H1 (cell line): ENCODE data around the gene FADS2. TPM values are rescaled to one million over a fixed set of nuclear protein-coding genes. Genes with fewer than 3 reads are reported as not detected.

Experiments
- CTCF ChIA-PET: fragments of 300-600 bp; sonication (Branson Sonifier 250); formaldehyde crosslinking; loops from one replicate; lab custom pipeline; 2021; ENCODE audit not compliant: partially characterized antibody; lab: Charles Lee
- POLR2A ChIA-PET: fragments of 300-600 bp; sonication (Branson Sonifier 250); formaldehyde crosslinking; loops from one replicate; lab custom pipeline; 2021; ENCODE audit warnings: inconsistent platforms; ENCODE audit not compliant: partially characterized antibody; lab: Charles Lee
- DNase-seq, 2 experiments: peaks; one replicate each; pipeline versions ENCODE4 v3.0.0 to v3.0.0-alpha.2; 2010 to 2022; ENCODE audit warnings: low spot score in 2 of 2, low read depth in 1 of 2, mixed read lengths in 1 of 2
- FAIRE-seq: peaks from 2 replicates; lab custom pipeline; 2011; peaks lifted over from hg19 to GRCh38; lab: Jason Lieb, UNC
- H2AFZ ChIP-seq: 2 replicates; pipeline ENCODE4 v1.8.1; 2012; ENCODE audit warnings: low read length, inconsistent platforms
- H2AK5ac ChIP-seq: 2 replicates; pipeline ENCODE4 v1.6.1; 2013; ENCODE audit warnings: low read depth, low read length
- H2BK120ac ChIP-seq: replicated peaks from 2 replicates; pipeline ENCODE3; 2013; ENCODE audit warnings: low read depth, low read length, inconsistent platforms
- H2BK12ac ChIP-seq: 2 replicates; pipeline ENCODE4 v1.6.1; 2013; ENCODE audit warnings: low read depth, low read length
- H2BK15ac ChIP-seq: 2 replicates; pipeline ENCODE4 v1.6.1; 2013; ENCODE audit warnings: low read length
- H2BK20ac ChIP-seq: 2 replicates; pipeline ENCODE4 v1.6.1; 2013; ENCODE audit warnings: low read length
- H2BK5ac ChIP-seq: 2 replicates; pipeline ENCODE4 v1.6.1; 2013; ENCODE audit warnings: low read depth, low read length
- H3K14ac ChIP-seq: 2 replicates; pipeline ENCODE4 v1.6.1; 2013; ENCODE audit warnings: inconsistent platforms; ENCODE audit not compliant: insufficient read length
- H3K18ac ChIP-seq: 2 replicates; pipeline ENCODE4 v1.6.1; 2013; ENCODE audit warnings: low read length; ENCODE audit errors: extremely low read depth
- H3K23ac ChIP-seq: 2 replicates; pipeline ENCODE4 v1.6.1; 2013; ENCODE audit warnings: inconsistent platforms; ENCODE audit not compliant: insufficient read length
- H3K23me2 ChIP-seq: 2 replicates; pipeline ENCODE4 v1.6.1; 2013; ENCODE audit warnings: low read depth, low read length
- H3K27ac ChIP-seq: 2 replicates; pipeline ENCODE4 v1.6.1; 2011; ENCODE audit warnings: low read depth, low read length, inconsistent platforms
- H3K27me3 ChIP-seq, 4 experiments: replicated peaks in 1 of 4; 1 replicate in 1 of 4; 2 replicates in 3 of 4; pipeline versions ENCODE4 v1.6.1 to v1.8.1; 2011 to 2013; ENCODE audit warnings: low read length in 3 of 4, mild to moderate bottlenecking in 3 of 4, inconsistent platforms in 2 of 4, mixed read lengths in 2 of 4, moderate library complexity in 1 of 4; ENCODE audit not compliant: control insufficient read depth in 3 of 4, insufficient read depth in 3 of 4; ENCODE audit errors: extremely low read depth in 1 of 4
- H3K36me3 ChIP-seq, 4 experiments: 2 replicates each; pipeline versions ENCODE4 v1.6.1 to v1.8.1; 2011 to 2013; ENCODE audit warnings: mild to moderate bottlenecking in 4 of 4, low read length in 3 of 4, moderate library complexity in 2 of 4, control low read depth in 1 of 4, inconsistent platforms in 1 of 4; ENCODE audit not compliant: insufficient read depth in 4 of 4, control insufficient read depth in 2 of 4
- H3K4ac ChIP-seq: replicated peaks from 2 replicates; pipeline ENCODE3; 2013; ENCODE audit warnings: low read length, low read depth, mixed read lengths, inconsistent platforms; ENCODE audit not compliant: insufficient read length
- H3K4me1 ChIP-seq, 4 experiments: replicated peaks in 1 of 4; 1 replicate in 1 of 4; 2 replicates in 3 of 4; pipeline versions ENCODE4 v1.6.1 to v1.8.1; 2011 to 2013; ENCODE audit warnings: low read length in 3 of 4, inconsistent platforms in 2 of 4, mixed read lengths in 1 of 4; ENCODE audit not compliant: insufficient read depth in 4 of 4, control insufficient read depth in 3 of 4
- H3K4me2 ChIP-seq, 2 experiments: 2 replicates each; pipeline versions ENCODE4 v1.6.1 to v1.8.1; 2011 to 2013; ENCODE audit warnings: low read depth in 2 of 2, low read length in 2 of 2, control low read depth in 1 of 2, inconsistent platforms in 1 of 2, mild to moderate bottlenecking in 1 of 2; ENCODE audit not compliant: insufficient read depth in 1 of 2
- H3K4me3 ChIP-seq, 4 experiments: fragments of 200-600, 300-600 bp in 1 of 4; sonication (generic), shearing (Covaris generic), sonication (Bioruptor Twin) in 1 of 4; 2 replicates each; pipeline versions ENCODE4 v1.5.1 to v1.8.1; 2011 to 2016; ENCODE audit warnings: low read length in 4 of 4, low read depth in 3 of 4, control low read depth in 2 of 4, inconsistent platforms in 2 of 4, mild to moderate bottlenecking in 2 of 4, mixed read lengths in 1 of 4, moderate library complexity in 1 of 4; ENCODE audit not compliant: insufficient read depth in 2 of 4; ENCODE audit errors: extremely low read depth in 1 of 4
- H3K56ac ChIP-seq: replicated peaks from 2 replicates; pipeline ENCODE3; 2013; ENCODE audit warnings: low read depth, mild to moderate bottlenecking, mixed read lengths, low read length, inconsistent platforms; ENCODE audit not compliant: insufficient read length
- H3K79me1 ChIP-seq: 2 replicates; pipeline ENCODE4 v1.6.1; 2013; ENCODE audit warnings: low read depth, low read length, control low read depth
- H3K79me2 ChIP-seq, 2 experiments: 2 replicates each; pipeline versions ENCODE4 v1.6.1 to v1.8.1; 2012 to 2013; ENCODE audit warnings: low read length in 2 of 2, mild to moderate bottlenecking in 2 of 2, inconsistent platforms in 1 of 2; ENCODE audit not compliant: insufficient read depth in 2 of 2, control insufficient read depth in 1 of 2
- H3K9ac ChIP-seq, 4 experiments: replicated peaks in 1 of 4; 1 replicate in 1 of 4; 2 replicates in 3 of 4; pipeline versions ENCODE4 v1.6.1 to v1.8.1; 2011 to 2013; ENCODE audit warnings: low read depth in 3 of 4, low read length in 3 of 4, control low read depth in 2 of 4, mild to moderate bottlenecking in 2 of 4, moderate library complexity in 2 of 4, inconsistent platforms in 1 of 4; ENCODE audit errors: extremely low read depth in 1 of 4
- H3K9me3 ChIP-seq, 2 experiments: 2 replicates each; pipeline versions ENCODE4 v1.6.1 to v1.8.1; 2012 to 2013; ENCODE audit warnings: mild to moderate bottlenecking in 2 of 2, moderate library complexity in 2 of 2, control low read depth in 1 of 2, inconsistent platforms in 1 of 2, low read depth in 1 of 2, low read length in 1 of 2, mixed read lengths in 1 of 2; ENCODE audit not compliant: insufficient read depth in 2 of 2
- H4K20me1 ChIP-seq, 2 experiments: replicated peaks in 1 of 2; 2 replicates each; pipeline versions ENCODE3 to v1.8.1; 2011 to 2013; ENCODE audit warnings: inconsistent platforms in 2 of 2, low read length in 2 of 2, mild to moderate bottlenecking in 1 of 2; ENCODE audit not compliant: insufficient read depth in 2 of 2, control insufficient read depth in 1 of 2
- H4K5ac ChIP-seq: 2 replicates; pipeline ENCODE4 v1.6.1; 2013; ENCODE audit warnings: low read length, low read depth, mixed read lengths, inconsistent platforms; ENCODE audit not compliant: insufficient read length
- H4K8ac ChIP-seq: 2 replicates; pipeline ENCODE4 v1.8.0; 2013; ENCODE audit warnings: mild to moderate bottlenecking, moderate library complexity, low read length, inconsistent platforms; ENCODE audit not compliant: insufficient read depth; ENCODE audit errors: extremely low read depth
- H4K91ac ChIP-seq: replicated peaks from 2 replicates; pipeline ENCODE3; 2013; ENCODE audit warnings: low read length, mixed read lengths, inconsistent platforms; ENCODE audit not compliant: insufficient read length
- TBP ChIP-seq: IDR thresholded peaks from 2 replicates; pipeline ENCODE4 v1.6.1; 2011; ENCODE audit warnings: low read depth, low read length, improper control_type of control experiment
- WGBS, 2 experiments: shearing (Covaris generic) in 1 of 2; methylation state at CpG; one replicate each; pipeline versions ENCODE4 v1.1.6 to v1.1.7; 2013 to 2015; ENCODE audit warnings: low lambda C conversion rate in 2 of 2, mixed read lengths in 2 of 2, inconsistent platforms in 1 of 2, low coverage in 1 of 2, missing lambda C conversion rate in 1 of 2; ENCODE audit not compliant: insufficient replicate concordance in 2 of 2, insufficient coverage in 1 of 2, insufficient read length in 1 of 2; ENCODE audit errors: extremely low coverage in 1 of 2, missing lambda C conversion rate in 1 of 2; 5-methylcytosine and 5-hydroxymethylcytosine counted together
- polyA plus RNA-seq, 7 experiments: library from polyadenylated mRNA; depleted of rRNA in 3 of 7; stranded (reverse) in 5 of 7; unstranded in 2 of 7; fragments of >200 nt in 5 of 7; fragments of 200-250 nt in 2 of 7; gene quantifications; 1 replicate in 5 of 7; 2 replicates in 1 of 7; 4 replicates in 1 of 7; pipeline versions ENCODE4 v1.2.1 to v1.2.3, GENCODE V29; 2011 to 2013; ENCODE audit warnings: missing spikeins in 2 of 7, mixed read lengths in 2 of 7
- total RNA-seq: library from RNA; stranded (reverse); fragmentation: NEBNext Ultra II Directional; extraction: Animal tissue kit (Norgen Biotek cat#: 25700); gene quantifications from 2 replicates; pipeline ENCODE4 v1.2.1, GENCODE V29; 2021
- TF ChIP-seq, protein P1 (sequence below), 3 experiments: IDR thresholded peaks; 1 replicate in 2 of 3; 2 replicates in 1 of 3; pipeline versions ENCODE4 v1.5.1 to v1.6.1; 2011; ENCODE audit warnings: low read length in 3 of 3, mild to moderate bottlenecking in 3 of 3, inconsistent platforms in 2 of 3, low read depth in 1 of 3, moderate library complexity in 1 of 3; ENCODE audit not compliant: insufficient read depth in 1 of 3; ENCODE audit errors: control extremely low read depth in 1 of 3

The FADS2 gene
- total and polyA plus RNA-seq, 2 of the 8 experiments (the other 6 are each of a cell fraction or from before 2014, with no cell fraction given), result 499 to 701 TPM

DNA sequence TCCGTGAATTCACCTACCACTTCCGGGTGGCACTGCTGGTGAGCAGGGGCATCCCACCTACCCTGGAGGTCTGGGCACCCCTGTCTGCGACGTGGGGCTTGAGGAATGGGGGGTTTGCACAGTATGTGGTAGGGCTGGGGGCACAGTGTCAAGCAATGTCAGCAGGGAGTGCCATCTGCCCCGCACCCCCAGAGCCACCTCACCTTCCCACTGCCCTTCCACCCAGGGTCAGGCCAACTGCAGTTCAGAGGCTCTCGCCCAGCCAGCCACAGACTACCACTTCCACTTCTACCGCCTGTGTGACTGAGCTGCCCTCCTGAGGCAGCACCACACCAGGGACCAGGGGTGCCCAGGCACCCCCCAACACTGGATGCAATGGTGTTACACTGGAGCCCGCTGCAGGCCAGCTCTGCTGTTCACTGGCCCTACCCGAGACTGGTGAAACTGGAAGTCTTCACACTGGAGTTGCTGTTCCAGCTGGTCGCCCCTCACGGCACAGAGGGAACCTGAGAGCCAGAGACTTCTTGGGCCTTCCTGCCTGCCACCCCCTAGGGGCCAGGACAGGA lies 42.2 kb upstream of the FADS2 start:
- Histone ChIP-seq H4K8ac (no peak overlapping the region), H2BK5ac (no peak overlapping the region), H2BK15ac (no peak overlapping the region), H3K4ac (no peak overlapping the region), H3K27me3 (no peaks in the 10 kb centered on the region), H2BK120ac (no peak overlapping the region), H3K14ac (no peak overlapping the region), H4K5ac (no peak overlapping the region), H2BK12ac (no peak overlapping the region), H4K91ac (no peak overlapping the region), H3K4me3 (no peak overlapping the region), H3K56ac (no peak overlapping the region), H3K9me3 (no peaks in the 10 kb centered on the region), H4K20me1 (peaks cover 6 to 21% of the 10 kb centered on the region in 2 experiments), H3K23ac (no peak overlapping the region), H2BK20ac (no peak overlapping the region), H2AFZ (no peak overlapping the region), H3K4me2 (no peak overlapping the region), H3K4me1 (peaks cover 0 to 2% (median 0%) of the 10 kb centered on the region in 4 experiments; a peak in 2 of 7 replicates)
- no peak for FAIRE-seq
- 94% methylated on average over 11 of the region's 11 CpGs; no CpG with 5 or more reads in 1 of the 2 experiments for whole genome bisulfite sequencing, 2 experiments
- POLR2A ChIA-PET, result interaction anchor here (1.2 to 8.2 kb wide), 6 partner anchors 11 to 98 kb away, joined by 3 to 87 read pairs (median 8); no protein-coding TSS in a partner anchor
- no peak for DNase-seq
- TF ChIP-seq, protein P1, sequence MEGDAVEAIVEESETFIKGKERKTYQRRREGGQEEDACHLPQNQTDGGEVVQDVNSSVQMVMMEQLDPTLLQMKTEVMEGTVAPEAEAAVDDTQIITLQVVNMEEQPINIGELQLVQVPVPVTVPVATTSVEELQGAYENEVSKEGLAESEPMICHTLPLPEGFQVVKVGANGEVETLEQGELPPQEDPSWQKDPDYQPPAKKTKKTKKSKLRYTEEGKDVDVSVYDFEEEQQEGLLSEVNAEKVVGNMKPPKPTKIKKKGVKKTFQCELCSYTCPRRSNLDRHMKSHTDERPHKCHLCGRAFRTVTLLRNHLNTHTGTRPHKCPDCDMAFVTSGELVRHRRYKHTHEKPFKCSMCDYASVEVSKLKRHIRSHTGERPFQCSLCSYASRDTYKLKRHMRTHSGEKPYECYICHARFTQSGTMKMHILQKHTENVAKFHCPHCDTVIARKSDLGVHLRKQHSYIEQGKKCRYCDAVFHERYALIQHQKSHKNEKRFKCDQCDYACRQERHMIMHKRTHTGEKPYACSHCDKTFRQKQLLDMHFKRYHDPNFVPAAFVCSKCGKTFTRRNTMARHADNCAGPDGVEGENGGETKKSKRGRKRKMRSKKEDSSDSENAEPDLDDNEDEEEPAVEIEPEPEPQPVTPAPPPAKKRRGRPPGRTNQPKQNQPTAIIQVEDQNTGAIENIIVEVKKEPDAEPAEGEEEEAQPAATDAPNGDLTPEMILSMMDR (IDR thresholded peaks at IDR 0.05; ENCODE audit: control extremely low read depth in 1 of 3, insufficient read depth in 1 of 3, low read depth in 1 of 3, low read length in 3 of 3), result peak in 1 of 3 experiments; percentile 3; a peak in 1 of 4 replicates
- TF ChIP-seq TBP, result no peak
- TF ChIP-seq, all 59 proteins: peak for 1
- CTCF ChIA-PET, result interaction anchor here (1.7 to 10.5 kb wide), 5 partner anchors 8 to 38 kb away, joined by 8 to 168 read pairs (median 26); no protein-coding TSS in a partner anchor
- peaks cover 25 to 45% (median 33%) of the 10 kb centered on the region in 4 experiments; a peak in 7 of 8 replicates for H3K36me3 ChIP-seq
- H3K79me2 ChIP-seq, result 0 out of 4 replicates have a peak, but pooled peaks cover 0 to under 1% of the 10 kb centered on the region in 2 experiments
- H3K18ac ChIP-seq, result no peak overlapping the region
- H3K79me1 ChIP-seq, result no peaks in the 10 kb centered on the region; the same call in 1 of the 2 replicates
- no peak overlapping the region; a peak in 1 of 7 replicates for H3K9ac ChIP-seq
- no peaks in the 10 kb centered on the region for H3K23me2 ChIP-seq
- no peak overlapping the region for H2AK5ac ChIP-seq
- no peak overlapping the region for H3K27ac ChIP-seq
